CD4-positive, alpha-beta T cell treated with Interleukin-6 for 4 hours (primary cell): ENCODE measurements around the gene CCND1.
A peak's percentile ranks its signal among the peaks of the same experiment; 100 is the strongest.
"Not testable (repeated sequence)": the region's sequence is repeated elsewhere in the genome, so short reads cannot be mapped to it uniquely, and the experiment has no call there.

ENCODE experiments used
- DNase-seq: peaks from one replicate; pipeline ENCODE4 v3.0.0-alpha.2; 2020; ENCODE audit warnings: mixed read lengths

Gene CCND1

DNA sequence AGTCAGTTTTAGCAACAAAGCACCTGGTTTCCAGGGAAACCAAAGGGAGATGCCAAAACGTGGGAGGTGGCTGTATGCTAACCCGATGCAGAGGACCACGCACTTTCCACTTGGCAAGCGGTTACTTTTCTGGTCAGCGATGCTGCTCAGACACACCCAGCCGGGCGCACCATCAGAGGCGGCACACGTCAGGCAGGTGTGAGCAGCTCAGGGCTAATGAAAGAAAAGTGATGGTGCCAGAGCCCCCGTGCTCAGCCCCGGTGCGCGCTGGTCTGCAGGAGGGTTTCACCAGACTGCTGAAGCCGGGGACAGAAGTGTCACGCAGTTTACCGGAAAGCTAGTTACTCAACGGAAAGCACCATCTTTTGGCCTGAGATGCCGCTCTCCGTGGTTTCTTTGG lies 28.5 kb downstream of the CCND1 start:
- DNase-seq, result no peak

GRCh38 chr11:69670158-69670845 lies 29.3 kb downstream of the CCND1 start:
- peak; percentile 67 for DNase-seq

- no peak for DNase-seq
Measured at GRCh38 chr11:69671734-69672465, 30.9 kb downstream of the CCND1 start.

GRCh38 chr11:69674267-69674885 lies 33.4 kb downstream of the CCND1 start:
- no peak for DNase-seq

DNA sequence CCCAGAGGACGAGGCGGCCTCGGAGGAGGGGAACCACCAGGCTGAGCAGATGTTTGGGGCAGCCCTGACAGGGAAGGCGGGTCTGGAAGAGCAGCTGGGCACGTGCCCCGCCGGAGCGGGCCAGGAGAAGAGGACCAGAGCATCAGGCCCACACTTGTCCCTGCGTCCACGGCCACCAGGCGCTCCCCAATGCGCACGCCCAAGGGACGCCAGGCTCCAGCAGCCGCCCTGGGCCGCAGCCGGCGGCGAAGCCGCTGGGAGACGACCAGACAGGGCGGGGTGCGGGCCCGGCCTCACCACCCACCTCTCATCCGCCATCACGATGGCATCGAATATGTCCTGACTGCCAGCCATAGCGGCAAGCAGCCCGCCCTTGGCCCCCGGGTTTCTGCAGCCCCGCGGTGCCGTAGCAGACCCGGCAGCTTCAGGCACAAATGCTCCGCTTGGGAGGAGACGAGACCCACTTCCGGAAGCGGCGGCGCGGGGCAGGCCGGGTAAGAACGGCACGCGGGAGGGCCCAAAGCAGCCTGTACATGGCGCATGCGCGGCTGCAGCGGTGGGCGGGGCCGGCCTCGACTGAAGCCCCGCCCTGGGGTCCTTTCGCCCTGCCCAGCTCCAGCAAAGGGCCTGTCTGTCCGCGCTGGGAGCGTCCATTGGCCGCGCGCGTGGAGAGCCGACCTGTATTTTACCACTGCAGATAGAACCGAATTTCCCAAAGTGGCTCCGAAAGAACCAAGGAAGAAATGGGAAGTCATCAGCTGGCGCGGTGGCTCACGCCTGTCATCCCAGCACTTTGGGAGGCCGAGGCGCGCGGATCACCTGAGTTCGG lies 34.1 kb downstream of the CCND1 start, which contains the start of gene LTO1:
LTO1 (minus strand) TSS at position 468 of the 829 bp plus-strand sequence; CDS start at position 354, 114 bp downstream.
- peak; percentile 96 for DNase-seq

- no peak for DNase-seq
Measured at GRCh38 chr11:69677749-69678148, 36.8 kb downstream of the CCND1 start.

DNA sequence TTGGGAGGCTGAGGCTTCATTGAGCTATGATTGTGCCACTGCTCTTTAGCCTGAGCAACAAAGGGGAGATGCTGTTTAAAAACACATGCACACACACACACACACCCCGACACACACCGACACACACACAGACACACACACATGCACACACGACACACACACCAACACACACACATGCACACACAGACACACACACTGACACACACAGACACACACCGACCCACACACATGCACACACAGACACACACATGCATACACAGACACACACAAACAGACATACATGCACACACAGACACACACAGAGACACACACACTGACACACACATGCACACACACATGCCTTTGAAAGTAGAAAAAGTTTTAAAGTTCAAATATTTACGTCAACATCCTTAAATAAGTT lies 39.7 kb downstream of the CCND1 start:
- DNase-seq, result no peak

DNA sequence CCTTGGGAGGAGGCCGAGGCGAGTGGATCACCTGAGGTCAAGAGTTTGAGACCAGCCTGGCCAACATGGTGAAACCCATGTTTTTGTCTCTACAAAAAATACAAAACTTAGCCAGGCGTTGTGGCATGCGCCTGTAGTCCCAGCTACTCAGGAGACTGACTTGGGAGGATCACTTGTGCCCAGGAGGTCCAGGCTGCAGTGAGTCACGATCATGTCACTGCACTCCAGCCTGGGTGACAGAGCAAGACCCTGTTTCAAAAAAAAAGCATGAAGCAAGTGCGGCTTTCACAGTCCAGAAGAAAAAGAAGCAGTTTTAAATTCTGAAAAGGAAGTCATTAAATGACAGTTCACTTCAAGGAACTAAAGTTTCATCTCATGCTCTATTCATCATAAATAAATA lies 41.3 kb downstream of the CCND1 start:
- DNase-seq, result no peak

DNA sequence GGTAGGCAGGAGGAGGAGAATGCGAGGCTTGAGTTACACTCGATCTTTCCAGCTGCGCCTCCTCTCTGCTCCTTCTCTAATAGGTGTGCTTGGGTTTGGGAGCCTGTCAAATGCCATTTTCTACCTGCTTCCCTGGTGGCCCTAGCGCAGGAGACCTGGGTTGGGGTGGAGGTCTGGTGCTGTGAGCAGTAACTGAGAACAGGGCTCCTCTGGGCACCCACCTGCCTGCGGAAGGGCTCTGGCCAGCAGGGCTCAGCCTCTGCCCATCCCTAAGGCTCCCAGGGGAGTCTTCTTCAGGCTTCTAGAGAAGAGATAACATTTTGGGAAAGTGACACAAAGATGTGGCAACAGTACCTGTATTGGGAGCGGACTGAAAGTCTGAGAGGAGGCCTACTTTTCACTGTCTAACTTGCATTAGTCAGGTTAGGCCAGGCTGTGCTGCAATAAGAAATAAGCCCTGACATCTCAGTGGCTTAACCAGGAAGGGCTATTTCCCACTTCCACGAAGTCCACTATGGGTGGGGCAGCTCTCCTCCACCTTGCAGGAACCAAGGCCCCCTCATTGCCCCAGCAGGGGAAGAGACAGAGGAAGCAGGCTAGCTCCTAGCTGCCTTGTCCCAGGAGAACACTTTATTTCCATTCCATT lies 41.8 kb downstream of the CCND1 start:
- DNase-seq, result no peak

DNA sequence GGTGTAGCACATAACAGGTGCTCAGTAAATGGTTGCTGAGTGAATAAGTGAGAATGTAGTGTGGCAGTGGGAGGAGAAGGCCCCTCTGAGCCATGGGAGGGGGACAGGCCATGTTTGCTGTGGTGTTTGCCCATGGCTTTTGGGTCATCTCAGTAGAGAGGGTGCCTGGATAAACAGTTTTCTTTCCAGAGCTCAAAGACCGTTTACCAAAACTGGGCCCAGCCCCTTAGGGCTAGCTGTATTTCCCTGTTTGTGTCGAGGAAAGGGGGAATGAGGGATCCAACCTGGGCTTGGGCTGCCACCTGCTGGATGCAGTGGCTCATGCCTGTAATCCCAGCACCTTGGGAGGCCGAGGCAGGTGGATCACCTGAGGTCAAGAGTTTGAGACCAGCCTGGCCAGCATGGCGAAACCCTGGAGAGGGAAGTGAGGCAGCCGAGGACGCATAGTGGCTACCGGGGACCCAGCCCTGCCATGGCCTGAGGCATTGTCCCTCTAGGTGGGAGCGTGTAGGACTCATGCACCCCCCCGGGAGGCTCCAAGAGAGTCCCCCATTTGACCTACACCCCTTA lies 42.9 kb downstream of the CCND1 start:
- DNase-seq, result no peak

- no peak for DNase-seq
Measured at GRCh38 chr11:69684651-69685050, 43.7 kb downstream of the CCND1 start.

GRCh38 chr11:69685348-69685747 lies 44.4 kb downstream of the CCND1 start:
- DNase-seq, result no peak

GRCh38 chr11:69686452-69686851 lies 45.5 kb downstream of the CCND1 start:
- DNase-seq, result no peak

DNA sequence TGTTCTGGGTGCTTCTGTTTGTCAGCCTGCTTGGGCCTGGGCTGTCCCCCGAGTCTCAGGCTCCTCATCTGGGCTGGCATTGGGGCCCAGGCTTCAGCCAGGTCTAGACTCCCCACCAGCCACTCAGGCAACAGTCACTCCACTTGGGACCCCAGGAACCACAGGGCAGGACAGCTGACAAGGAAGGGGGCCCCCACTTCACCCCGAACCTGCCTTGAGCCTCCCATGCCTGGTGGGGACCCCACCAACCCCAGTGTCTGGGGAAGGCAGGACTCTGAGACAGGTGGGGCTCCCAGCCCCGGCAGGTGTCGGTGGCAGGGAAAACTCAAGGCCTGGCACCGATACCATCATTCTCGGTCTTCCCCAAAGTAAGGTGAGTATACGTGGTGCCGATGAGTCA lies 45.9 kb downstream of the CCND1 start:
- no peak for DNase-seq

GRCh38 chr11:69687969-69688771 lies 47.2 kb downstream of the CCND1 start:
- not testable (repeated sequence) for DNase-seq

DNA sequence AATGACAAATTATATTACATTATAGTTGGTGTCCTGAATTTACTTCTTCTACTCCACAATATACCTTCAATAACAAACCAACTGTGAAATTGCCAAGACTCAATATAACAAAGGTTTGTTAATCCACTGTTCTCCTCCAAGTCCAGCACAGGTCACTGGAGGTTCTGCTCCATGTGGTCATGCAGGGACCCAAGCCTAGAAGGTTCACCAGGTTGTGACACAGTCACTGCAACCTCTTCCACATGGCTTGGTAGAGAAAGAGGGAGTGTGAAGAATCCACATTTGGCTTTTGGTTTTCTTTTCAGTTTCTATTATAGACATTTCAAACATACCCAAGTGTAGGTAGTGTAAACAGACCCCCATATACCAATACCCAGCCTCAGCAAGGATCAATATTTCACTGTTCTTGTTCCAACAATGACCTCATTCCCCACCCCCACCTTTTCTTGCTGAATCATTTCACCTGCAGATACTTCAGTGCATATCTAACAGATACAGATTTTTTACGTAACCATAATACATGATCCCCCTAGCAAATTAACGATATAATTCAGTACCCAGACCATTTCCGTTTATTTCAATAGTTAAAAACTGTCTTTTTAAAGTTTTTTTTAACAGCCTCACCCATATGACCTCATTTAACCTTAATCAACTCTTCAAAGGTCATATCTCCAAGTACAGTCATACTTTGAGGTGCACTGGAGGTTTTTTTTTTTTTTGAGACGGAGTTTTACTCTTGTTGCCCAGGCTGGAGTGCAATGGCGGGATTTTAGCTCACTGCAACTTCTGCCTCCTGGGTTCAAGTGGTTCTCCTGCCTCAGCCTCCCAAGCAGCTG lies 48.7 kb downstream of the CCND1 start:
- no peak for DNase-seq

GRCh38 chr11:69691463-69691862 lies 50.5 kb downstream of the CCND1 start:
- no peak for DNase-seq

GRCh38 chr11:69692422-69692821 lies 51.5 kb downstream of the CCND1 start:
- no peak for DNase-seq

- DNase-seq, result no peak
Measured at GRCh38 chr11:69694781-69695180, 53.8 kb downstream of the CCND1 start.

- DNase-seq, result no peak
Measured at GRCh38 chr11:69695581-69695980, 54.6 kb downstream of the CCND1 start.
